ENCODE results near the gene TPGS1.

The TPGS1 gene

DNA sequence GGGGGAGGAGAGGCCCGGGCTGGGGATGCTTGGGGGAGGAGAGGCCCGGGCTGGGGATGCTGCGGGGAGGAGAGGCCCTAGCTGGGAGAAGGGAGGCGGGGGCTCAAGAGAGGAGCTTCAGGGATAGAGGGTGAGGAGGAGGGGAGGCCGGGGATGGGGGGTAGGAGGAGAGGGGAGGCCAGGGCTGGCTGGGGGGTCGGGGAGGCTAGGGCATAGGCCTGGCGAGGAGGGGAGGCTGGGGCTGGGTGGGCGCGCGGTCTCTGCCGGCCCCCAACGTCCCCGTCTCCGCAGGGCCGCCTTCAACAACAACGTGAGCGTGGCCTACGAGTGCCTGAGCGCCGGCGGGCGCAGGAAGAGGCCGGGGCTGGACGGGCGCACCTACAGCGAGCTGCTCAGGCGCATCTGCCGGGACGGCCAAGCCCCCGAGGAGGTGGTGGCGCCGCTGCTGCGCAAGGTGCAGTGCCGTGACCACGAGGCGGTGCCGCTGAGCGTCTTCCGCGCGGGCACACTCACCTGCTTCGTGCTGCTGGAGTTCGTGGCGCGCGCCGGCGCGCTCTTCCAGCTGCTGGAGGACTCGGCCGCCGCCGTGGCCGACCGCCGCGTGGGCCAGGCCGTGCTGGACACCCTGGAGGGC lies 11.4 kb downstream of the TPGS1 start:
- DNase-seq (ENCODE audit: low read depth) = peak; percentile 51

DNA sequence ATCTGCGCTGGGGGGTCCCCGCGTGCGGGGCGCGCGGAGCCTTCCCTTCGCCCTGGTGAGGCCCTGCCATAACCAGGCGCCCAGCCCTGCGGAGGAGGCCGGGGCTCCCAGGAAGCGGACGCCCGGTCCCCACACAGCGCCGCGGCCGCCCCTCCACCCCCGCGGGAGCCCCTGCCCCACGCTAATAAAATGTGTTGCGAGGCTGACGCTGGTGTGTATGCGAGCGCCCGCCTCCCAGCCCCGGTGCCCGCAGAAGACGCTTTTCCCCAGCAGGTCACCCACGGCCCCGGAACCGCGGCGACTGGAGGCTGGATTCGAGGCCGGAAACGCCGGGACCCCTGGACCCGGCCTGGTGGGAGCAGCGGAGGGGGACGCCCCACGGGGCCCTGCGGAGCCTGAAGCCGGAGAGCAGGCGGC lies 12.2 kb downstream of the TPGS1 start:
- no peak for DNase-seq (ENCODE audit: low read depth)

DNA sequence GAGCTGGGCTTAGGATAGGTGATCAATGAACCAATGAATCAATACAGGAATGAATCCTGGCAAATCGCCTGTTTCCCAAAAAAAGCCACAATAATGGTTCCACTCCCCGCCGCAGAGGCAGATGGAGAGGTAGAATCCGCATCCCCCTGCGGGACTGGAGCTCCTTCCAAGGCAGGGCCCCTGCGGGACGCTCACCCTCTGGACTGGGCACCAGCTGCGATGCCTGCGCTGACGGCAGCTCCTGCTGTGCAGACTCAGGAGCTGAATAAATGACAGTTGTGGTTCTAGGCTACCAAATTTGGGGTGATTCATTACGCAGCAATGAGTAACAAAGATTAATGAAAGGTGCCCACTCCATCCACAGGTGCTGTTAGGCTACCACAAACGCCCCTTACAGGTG lies 15.4 kb downstream of the TPGS1 start:
- no peak for DNase-seq (ENCODE audit: low read depth)

DNA sequence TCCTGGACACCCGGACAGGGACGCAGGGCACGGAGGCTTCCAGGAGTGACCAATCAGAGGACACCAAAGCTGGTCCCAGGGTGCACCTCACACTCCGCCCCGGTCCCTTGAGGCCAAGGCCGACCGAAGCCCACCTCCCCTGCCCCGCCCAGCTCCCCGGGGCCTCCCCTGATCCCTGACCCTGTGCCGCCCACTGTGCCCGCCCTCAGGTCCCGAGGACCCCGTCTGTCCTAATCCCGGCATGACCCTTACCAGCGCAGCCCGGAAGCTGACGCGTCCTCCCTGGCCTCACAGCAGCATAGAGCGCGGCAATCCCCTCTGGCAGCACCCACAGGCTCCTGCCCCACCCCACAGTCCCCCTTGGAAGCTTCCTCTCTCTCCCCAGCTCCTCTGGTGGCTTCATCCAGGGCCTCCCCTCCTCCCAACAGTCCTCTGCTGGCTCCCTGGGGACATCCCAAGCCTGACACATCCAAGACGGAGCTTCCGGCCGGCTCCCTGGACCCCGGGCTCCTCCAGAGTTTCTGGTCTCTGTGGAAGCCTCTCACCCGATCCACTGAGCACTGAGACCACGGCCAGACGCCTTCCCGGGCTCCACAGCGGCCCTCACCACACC lies 16.9 kb downstream of the TPGS1 start:
- no peak for DNase-seq (ENCODE audit: low read depth)

DNA sequence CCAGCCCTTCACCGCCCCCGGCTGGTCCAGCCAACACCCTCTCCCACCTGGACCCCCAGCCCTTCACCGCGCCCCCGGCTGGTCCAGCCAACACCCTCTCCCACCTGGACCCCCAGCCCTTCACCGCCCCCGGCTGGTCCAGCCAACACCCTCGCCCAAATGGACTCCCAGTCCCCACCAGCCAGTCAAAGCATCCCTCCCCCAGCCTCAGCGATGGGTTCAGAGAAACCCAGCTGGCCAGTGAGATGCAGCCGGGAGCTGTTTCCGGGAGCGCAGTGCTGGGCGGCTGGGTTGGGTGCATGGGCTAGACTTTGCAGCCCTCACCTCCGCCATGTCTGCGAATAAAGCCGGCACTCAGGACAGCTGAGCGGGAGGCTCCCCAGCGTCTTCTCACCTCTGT lies 17.7 kb downstream of the TPGS1 start:
- no peak for DNase-seq (ENCODE audit: low read depth)

DNA sequence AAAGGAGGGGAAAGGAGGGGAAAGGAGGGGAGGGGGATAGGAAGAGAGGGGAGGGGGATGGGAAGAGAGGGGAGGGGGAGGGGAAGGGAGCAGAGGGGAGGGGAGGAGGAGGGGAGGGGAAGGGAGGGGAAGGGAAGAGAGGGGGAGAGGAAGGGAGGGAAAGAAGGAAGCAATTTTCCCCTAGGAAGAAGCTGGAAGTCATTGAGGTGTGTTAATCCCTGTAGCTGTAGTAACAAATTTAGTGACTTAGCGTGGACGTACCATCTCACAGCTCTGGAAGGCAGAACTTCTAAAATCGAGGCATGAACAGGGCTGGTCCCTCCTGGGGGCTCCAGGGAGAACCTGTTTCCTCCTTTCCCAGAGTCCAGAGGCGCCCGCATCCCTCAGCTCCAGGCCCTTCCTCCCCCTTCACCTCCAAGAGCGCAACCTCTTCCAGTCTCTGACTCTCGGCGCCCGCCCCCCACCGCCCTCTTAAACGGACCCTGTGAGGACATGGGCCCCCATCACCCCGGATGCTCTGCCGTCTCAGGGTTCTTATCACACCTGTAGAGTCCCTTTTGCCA lies 18.6 kb downstream of the TPGS1 start:
- no peak for DNase-seq (ENCODE audit: low read depth)

DNA sequence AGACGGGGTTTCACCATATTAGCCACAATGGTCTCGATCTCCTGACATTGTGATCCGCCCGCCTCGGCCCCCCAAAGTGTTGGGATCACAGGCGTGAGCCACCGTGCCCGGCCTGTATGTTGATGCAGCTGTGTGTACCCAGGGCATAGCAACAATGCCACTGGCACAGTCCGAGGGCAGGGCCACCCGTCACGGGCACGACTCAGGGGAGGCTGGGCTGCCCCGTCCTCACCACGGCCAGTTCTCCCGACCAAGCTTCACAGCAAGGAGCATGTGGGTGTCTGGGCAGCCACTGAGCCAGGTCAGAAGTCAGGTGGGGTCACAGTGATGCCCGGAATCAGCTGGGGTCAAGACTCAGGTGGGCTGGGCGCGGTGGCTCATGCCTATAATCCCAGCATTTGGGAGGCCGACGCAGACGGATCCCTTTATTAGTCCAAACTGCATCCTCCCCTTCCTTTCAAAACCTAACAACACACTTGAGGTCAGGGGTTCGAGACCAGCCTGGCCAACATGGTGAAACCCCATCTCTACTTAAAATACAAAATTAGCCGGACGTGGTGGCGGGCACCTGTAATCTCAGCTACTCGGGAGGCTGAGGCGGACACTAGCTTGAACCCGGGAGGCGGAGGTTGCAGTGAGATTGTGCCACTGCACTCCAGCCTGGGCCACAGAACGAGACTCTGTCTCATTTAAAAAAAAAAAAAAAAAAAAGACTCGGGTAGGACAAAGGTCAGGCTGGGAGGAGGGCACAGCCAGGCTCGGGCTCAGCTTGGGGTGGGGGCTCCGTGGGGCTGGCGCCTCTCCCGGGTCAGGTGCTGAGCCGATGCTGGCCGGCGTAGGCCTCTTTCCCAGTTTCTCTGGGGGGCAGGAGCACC lies 23.1 kb downstream of the TPGS1 start:
- no peak for DNase-seq (ENCODE audit: low read depth)

DNA sequence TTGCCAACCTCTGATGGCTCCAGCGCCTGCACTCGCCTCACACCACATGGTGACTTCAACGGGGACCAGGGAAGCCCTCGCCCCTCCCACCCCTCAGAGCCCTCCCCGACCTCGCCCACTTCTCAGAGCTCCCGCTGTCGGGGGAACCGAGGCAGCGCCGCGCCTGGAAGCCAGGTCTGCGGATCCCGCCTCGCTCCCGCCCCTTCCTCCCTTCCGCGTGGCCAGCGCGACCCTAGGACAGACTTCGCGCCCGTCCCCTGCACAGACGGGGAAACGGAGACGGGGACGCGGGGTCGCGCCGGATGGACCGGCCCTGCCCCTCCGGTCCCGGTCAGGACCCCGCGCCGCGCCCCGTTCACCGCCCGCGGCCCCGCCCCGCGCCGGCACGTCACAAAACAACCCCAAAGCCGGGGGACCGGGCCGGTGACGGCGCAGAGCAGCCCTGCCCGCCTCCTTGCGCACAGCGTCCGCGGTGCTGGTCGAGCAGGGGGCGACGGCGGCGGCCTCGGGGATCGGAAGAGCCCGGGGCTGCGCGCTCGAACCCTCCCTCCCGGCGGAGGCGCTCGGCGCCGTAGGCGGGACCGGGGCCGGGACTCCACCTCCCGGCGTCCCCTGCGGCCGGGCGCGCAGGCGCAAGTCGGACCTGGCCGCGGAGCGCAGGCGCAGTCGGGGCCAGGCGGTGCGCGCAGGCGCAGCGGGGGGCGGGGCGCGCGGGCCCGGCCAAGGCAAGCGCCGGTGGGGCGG lies 23.9 kb downstream of the TPGS1 start:
- DNase-seq (ENCODE audit: low read depth) = peak; percentile 86

DNA sequence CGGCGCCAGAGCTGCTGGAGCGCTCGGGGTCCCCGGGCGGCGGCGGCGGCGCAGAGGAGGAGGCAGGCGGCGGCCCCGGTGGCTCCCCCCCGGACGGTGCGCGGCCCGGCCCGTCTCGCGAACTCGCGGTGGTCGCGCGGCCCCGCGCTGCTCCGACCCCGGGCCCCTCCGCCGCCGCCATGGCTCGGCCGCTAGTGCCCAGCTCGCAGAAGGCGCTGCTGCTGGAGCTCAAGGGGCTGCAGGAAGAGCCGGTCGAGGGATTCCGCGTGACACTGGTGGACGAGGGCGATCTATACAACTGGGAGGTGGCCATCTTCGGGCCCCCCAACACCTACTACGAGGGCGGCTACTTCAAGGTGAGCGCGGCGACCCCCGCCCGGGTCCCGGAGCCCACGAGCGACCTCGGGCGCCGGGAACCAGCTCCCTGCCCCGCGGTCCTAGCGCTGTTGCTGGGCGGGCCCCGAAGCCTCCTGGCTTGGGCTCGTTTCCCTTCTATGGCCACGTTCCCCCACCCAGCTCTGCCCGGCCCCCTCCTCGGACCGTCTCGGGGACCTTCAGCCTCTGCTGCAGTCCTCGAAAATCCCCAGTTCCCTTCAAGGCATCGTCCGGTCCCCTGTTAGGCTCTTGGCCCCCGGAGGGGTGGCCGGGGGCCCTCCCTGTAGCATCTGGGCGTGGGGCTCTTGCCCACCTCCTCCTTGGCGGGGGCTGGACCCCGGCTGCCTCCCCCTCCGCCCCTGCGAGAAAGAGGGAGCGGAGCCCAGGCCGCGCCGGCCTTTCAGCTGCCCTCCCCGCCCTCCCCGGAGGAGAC lies 24.7 kb downstream of the TPGS1 start, which contains the start of gene CDC34:
Gene CDC34 (plus strand): TSS at position 8 of the 808 bp plus-strand sequence. CDS start 172 bp downstream, at position 180.
- DNase-seq (ENCODE audit: low read depth) = no peak

DNA sequence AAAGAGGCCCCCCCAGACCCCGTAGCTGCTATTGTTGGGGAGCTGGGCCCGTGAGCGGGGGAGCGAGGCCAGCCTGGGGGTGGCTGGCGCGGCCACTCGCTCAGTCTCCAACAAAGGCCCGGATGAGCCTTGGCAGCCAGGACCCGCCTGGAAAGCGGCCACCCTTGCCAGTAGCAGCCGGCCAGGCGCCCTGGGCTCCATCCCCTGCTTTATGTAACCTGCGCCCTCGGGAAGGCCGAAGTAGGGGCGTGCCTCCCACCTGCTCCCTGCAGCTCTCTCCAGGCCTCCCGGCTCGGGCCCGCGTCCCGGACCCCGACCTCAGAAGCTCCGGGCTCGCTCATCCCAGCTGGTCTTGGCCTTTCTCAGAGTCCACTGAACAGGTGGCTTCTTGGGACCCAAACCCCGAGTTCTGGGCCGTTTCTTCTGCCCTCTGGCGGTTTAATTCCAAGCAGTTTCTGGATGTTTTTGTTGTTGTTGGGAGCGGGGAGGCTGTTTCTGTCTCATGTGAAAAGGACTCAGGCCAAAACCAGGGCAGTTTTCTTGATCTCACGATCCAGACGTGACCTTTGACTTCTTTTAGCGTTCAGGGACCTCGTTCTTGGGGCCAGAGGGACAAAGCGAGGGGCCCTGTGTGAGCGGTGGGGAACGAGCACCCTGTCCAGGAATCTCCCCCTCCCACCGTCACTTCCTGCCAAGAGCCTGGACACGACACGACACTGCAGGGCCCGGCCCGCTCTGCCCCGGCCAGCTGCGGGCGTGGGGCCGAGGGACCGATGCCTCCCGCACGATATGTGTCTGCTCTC lies 25.5 kb downstream of the TPGS1 start:
- no peak for DNase-seq (ENCODE audit: low read depth)

DNA sequence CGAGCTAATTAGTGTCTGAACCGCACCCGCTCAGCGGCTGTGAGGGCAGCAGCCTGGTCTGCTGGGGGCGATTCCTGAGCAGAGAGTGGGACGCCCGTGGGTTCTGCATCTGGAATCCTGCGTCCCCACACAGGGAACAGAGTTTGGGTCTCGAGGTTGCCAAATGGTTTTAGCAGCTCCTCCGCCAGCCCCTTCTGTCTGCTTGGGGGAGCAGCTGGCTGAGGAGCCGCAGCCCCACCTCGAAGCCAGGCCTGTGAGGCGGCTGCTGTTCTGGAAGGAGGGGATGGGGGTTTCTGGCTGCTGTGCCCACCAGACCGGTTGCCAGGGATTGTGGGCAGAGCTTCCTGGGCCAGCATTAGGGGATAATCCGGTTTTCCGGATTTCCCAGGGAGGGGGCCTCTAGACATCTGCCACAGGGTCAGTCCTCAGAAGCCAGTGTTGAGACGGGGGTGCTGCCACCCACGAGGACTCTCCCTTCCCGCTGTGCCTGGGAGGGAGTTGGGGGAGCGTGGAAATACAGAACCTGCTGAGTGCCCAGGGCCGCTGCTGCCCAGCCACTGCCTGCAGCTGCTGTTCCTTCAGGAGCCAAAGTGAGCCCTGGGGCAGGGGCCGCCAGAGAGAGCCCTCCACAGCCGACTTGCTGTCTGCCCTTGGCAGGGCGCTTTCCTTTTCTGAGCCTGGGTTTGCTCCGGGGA lies 26.2 kb downstream of the TPGS1 start:
- DNase-seq (ENCODE audit: low read depth) = no peak

DNA sequence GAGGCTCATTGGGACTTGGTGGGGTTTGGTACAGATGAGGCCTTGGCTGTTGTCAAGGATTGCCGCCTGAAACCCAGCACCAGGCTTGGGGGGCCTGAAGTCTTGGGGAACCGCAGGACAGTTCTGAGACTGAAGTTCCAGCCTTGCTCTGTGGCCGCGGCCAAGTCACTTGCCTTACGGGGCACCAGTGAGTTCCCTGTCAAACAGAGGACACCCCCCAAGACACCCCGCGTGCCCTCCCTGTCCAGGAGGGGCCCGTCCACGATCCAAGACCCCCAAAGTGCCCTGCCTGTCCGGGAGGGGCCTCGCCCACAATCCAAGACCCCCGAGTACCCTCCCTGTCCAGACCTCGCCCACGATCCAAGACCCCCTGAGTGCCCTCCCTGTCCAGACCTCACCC lies 26.8 kb downstream of the TPGS1 start:
- DNase-seq (ENCODE audit: low read depth) = no peak

DNA sequence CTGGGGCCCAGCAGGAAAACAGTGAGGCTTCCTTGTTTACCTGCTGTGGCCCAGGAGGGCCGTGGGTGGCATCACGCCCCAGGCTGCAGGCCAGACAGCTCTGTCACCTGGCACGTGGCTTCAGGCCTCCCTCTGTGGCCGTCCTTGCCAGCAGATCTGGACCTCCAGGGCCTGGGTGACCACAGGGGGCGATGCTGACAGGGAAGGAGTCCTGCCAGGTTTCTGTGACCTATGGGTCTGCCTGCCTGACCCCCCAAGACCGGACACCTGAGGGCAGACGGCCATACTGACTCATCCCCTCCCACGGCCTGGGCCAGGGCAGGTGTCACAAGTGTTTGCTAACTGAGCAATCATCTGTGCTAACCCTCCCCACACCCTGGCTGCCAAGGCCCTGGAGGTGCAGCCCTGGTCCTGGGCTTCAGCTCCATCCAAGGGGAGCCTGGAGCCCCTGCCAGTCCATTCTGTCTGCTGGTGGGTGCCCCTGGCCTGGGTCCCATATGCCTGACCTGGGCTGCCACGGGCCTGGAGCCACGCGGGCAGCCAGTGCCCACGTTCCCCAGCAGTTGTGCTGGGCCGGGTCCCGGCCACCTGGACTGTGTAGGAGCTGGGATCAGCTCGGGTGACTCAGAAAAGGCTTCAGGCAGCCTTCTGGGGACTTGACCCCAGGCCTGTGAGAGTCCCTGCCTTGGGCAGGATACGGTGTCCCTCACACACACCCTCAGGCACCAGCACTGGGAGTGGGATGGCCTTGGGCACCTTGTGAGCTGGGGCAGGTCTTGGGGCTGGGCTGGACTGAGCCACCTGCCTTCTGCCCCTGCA lies 27.9 kb downstream of the TPGS1 start:
- no peak for DNase-seq (ENCODE audit: low read depth)

DNA sequence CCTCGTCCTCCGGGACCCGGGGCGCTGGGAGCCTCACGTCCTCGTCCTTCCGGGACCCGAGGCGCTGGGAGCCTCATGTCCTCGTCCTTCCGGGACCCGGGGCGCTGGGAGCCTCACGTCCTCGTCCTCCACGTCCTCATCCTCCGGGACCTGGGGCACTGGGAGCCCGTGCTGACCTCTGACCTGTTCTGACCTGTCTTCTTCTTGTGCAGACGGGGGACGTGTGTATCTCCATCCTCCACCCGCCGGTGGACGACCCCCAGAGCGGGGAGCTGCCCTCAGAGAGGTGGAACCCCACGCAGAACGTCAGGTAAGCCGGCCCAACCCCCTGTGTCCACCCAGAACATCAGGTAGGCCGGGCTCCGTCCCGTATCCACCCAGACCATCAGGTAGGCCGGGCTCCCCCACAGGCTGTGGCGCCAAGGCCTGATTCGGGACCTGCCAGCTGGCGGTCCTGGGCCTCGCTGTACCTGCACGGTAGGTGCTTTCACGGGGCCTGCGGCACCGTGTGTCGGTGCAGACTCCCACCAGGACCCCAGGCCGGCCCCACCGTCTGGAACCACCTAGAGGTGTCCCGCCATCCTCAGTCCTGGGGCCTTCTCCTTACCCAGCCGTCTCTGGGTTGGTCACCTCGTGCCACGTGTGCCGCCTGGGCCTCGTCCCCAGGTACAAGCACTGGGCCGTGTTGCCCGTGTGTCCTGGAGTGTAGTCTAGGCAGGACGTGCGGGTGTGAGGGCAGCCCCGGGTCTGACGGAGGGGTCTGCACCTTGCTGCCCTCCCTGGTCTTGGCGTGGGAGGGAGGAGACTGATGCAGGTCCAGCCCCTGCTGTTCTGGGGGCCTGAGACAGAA lies 29.0 kb downstream of the TPGS1 start:
- DNase-seq (ENCODE audit: low read depth) = no peak

DNA sequence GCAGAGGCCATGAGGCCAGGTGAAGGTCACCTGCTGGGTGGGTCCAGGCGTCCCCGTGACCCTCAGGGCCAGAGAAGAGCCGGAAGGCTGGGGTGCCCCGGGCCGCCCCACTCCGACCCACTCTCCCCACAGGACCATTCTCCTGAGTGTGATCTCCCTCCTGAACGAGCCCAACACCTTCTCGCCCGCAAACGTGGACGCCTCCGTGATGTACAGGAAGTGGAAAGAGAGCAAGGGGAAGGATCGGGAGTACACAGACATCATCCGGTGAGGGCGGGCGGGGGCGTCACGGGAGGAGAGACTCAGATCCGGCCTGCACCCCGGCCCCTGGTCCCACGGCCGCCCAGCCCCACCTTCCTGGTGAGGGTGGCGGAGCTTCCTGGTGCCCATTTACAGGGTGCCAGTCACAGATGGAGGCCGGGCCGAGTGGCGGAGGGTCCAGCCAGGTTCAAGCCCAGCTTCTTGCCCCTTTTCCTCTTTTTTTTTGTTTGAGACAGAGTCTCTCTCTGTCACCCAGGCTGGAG lies 29.6 kb downstream of the TPGS1 start:
- no peak for DNase-seq (ENCODE audit: low read depth)

DNA sequence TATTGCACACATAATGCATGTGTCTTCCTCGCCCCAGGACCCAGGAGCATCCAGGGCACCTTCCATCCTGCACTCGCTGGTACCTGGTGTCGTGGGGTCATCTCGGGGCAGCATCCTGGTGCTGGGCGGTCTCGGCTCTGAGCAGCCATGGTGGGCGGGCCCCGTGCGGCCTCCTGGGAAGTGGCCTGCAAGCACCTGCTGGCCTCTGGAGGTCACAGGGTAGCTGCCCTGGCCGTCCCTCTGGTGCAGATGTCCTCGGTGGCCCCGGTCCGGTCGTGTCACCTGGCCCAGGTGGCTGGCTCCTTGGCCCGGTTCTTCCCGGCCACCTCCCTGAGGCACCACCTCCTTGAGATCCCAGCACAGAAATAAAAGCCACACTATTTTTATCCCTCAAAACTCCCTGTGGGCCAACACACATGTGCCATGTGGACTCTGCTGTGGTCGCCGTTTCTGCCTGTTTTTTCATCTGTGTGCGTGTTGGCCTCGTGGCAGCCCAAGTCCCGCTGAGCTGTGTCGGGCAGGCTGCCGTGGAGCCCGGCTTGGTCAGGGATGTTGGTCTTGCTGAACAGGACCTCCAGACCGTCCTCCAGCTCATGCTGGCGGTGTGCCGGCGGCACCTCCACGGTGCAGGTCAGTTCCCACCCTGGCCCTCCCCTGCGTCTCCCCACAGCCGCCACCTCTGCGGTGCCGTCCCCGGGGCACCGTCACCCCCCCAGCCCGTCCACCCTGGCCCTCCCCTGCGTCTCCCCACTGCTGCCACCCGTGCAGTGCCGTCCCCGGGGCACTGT lies 31.5 kb downstream of the TPGS1 start:
- no peak for DNase-seq (ENCODE audit: low read depth)
